SK-N-SH treated with all-trans-retinoic acid at 6 μM for 48 hours (cell line): ENCODE data around the gene DLG2.

ENCODE experiments used
- ATAC-seq: fragments of 200-7000 bp; cut with Tn5 transposase; 3 replicates; pipeline ENCODE4 v1.9.1; 2020; ENCODE audit warnings: mild to moderate bottlenecking, moderate library complexity
- ARNTL ChIP-seq: fragments of 450-650 bp; formaldehyde crosslinking; IDR thresholded peaks from 2 replicates; pipeline ENCODE4 v1.5.0; 2020; ENCODE audit warnings: low read depth, mild to moderate bottlenecking, moderate library complexity, borderline replicate concordance
- BACH2 ChIP-seq: fragments of 250-450 bp; sonication (Bioruptor Pico); IDR thresholded peaks from 2 replicates; pipeline ENCODE4 v1.9.0; 2021; ENCODE audit warnings: mild to moderate bottlenecking, borderline replicate concordance
- CREB5 ChIP-seq: fragments of 250-450 bp; sonication (Bioruptor Pico); IDR thresholded peaks from 2 replicates; pipeline ENCODE4 v1.5.1; 2020; ENCODE audit warnings: low read depth, mild to moderate bottlenecking, moderate library complexity
- CSDC2 ChIP-seq: fragments of 250-450 bp; sonication (Bioruptor Pico); IDR thresholded peaks from 2 replicates; pipeline ENCODE4 v1.5.0; 2020; ENCODE audit warnings: mild to moderate bottlenecking, moderate library complexity
- ESRRG ChIP-seq: fragments of 250-450 bp; sonication (Bioruptor Pico); IDR thresholded peaks from 2 replicates; pipeline ENCODE4 v1.6.1; 2021; ENCODE audit warnings: mild to moderate bottlenecking
- GLIS3 ChIP-seq: fragments of 250-450 bp; sonication (Bioruptor Pico); IDR thresholded peaks from 2 replicates; pipeline ENCODE4 v1.5.0; 2020; ENCODE audit warnings: mild to moderate bottlenecking, moderate library complexity
- ISL1 ChIP-seq: fragments of 250-450 bp; sonication (Bioruptor Pico); IDR thresholded peaks from 2 replicates; pipeline ENCODE4 v2.1.2; 2022; ENCODE audit warnings: mild to moderate bottlenecking, moderate library complexity
- OSR1 ChIP-seq: fragments of 250-450 bp; sonication (Bioruptor Pico); IDR thresholded peaks from 2 replicates; pipeline ENCODE4 v1.8.0; 2022; ENCODE audit warnings: moderate library complexity, mild to moderate bottlenecking, inconsistent platforms
- POU6F1 ChIP-seq: fragments of 250-450 bp; sonication (Bioruptor Pico); IDR thresholded peaks from 2 replicates; pipeline ENCODE4 v1.8.0; 2021; ENCODE audit warnings: low read depth, mild to moderate bottlenecking, moderate library complexity, borderline replicate concordance
- PPARA ChIP-seq: fragments of 250-450 bp; sonication (Bioruptor Pico); IDR thresholded peaks from 2 replicates; pipeline ENCODE4 v1.5.0; 2020; ENCODE audit warnings: mild to moderate bottlenecking, borderline replicate concordance
- TCF4 ChIP-seq: fragments of 250-450 bp; sonication (Bioruptor Pico); IDR thresholded peaks from 2 replicates; pipeline ENCODE4 v1.8.0; 2021; ENCODE audit warnings: mild to moderate bottlenecking, moderate library complexity, borderline replicate concordance
- TOX ChIP-seq: fragments of 250-450 bp; sonication (Bioruptor Pico); IDR thresholded peaks from 2 replicates; pipeline ENCODE4 v1.8.0; 2021; ENCODE audit warnings: mild to moderate bottlenecking, moderate library complexity, borderline replicate concordance
- TSHZ2 ChIP-seq: fragments of 250-450 bp; sonication (Bioruptor Pico); IDR thresholded peaks from 2 replicates; pipeline ENCODE4 v1.5.0; 2020; ENCODE audit warnings: mild to moderate bottlenecking, moderate library complexity
- ZFP3 ChIP-seq: fragments of 250-450 bp; sonication (Bioruptor Pico); IDR thresholded peaks from 2 replicates; pipeline ENCODE4 v1.5.0; 2020; ENCODE audit warnings: mild to moderate bottlenecking, moderate library complexity
- ZFP30 ChIP-seq: fragments of 450-650 bp; formaldehyde crosslinking; IDR thresholded peaks from 2 replicates; pipeline ENCODE4 v1.5.0; 2022; ENCODE audit warnings: mild to moderate bottlenecking, moderate library complexity
- ZNF565 ChIP-seq: fragments of 450-650 bp; formaldehyde crosslinking; conservative IDR thresholded peaks from 2 replicates; pipeline ENCODE4 v1.5.0; 2020; ENCODE audit warnings: low read depth, mild to moderate bottlenecking, moderate library complexity
- ZNF70 ChIP-seq: fragments of 450-650 bp; formaldehyde crosslinking; IDR thresholded peaks from 2 replicates; pipeline ENCODE4 v1.5.0; 2020; ENCODE audit warnings: mild to moderate bottlenecking, moderate library complexity
- ZNF8 ChIP-seq: fragments of 450-650 bp; formaldehyde crosslinking; IDR thresholded peaks from 2 replicates; pipeline ENCODE4 v1.5.0; 2020; ENCODE audit warnings: mild to moderate bottlenecking, moderate library complexity
- TF ChIP-seq, protein P1 (sequence below): fragments of 250-450 bp; sonication (Bioruptor Pico); IDR thresholded peaks from 2 replicates; pipeline ENCODE4 v1.5.1; 2021; ENCODE audit warnings: mild to moderate bottlenecking, moderate library complexity
- TF ChIP-seq, protein P2 (sequence below): fragments of 250-450 bp; sonication (Bioruptor Pico); IDR thresholded peaks from 2 replicates; pipeline ENCODE4 v1.8.0; 2020; ENCODE audit warnings: mild to moderate bottlenecking, moderate library complexity, borderline replicate concordance

The DLG2 gene

GRCh38 chr11:84981301-84981700 is 645.8 kb downstream of the DLG2 start:
- TF ChIP-seq GLIS3 (CRISPR knock-in tag) (no peak), TCF4 (CRISPR knock-in tag) (no peak), CREB5 (CRISPR knock-in tag) (no peak)
- no peak for ATAC-seq

DNA sequence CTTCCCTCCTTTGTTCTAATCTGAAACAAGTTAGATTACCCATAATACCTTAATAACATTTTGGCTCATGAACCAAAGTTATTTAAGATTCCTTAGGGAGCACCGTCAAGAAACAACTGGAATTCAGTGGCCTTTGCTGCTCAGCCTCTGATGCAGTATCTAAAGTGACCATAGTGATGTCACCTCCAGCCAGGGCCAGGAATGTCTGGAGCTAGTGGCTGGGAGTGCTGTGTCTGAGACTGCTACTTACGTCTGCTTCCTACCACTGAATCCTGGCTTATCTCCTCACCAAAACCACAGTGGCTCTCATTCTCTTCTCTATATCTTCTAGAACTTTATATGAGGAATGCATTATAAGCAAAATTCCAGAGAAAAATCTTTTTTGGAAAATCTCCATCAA is 658.0 kb downstream of the DLG2 start:
- ATAC-seq = no peak
- TF ChIP-seq ZNF70 (CRISPR knock-in tag) (no peak), ZNF8 (CRISPR knock-in tag) (no peak), POU6F1 (CRISPR knock-in tag) (no peak), PPARA (no peak), TSHZ2 (no peak), CREB5 (CRISPR knock-in tag) (no peak), ZNF565 (CRISPR knock-in tag) (no peak), CSDC2 (CRISPR knock-in tag) (no peak), ZFP30 (CRISPR knock-in tag) (no peak), TCF4 (CRISPR knock-in tag) (no peak), ESRRG (no peak), ARNTL (CRISPR knock-in tag) (no peak), GLIS3 (CRISPR knock-in tag) (no peak), BACH2 (CRISPR knock-in tag) (no peak), ISL1 (no peak), OSR1 (CRISPR knock-in tag) (no peak), TOX (CRISPR knock-in tag) (no peak)
- TF ChIP-seq, protein P1, sequence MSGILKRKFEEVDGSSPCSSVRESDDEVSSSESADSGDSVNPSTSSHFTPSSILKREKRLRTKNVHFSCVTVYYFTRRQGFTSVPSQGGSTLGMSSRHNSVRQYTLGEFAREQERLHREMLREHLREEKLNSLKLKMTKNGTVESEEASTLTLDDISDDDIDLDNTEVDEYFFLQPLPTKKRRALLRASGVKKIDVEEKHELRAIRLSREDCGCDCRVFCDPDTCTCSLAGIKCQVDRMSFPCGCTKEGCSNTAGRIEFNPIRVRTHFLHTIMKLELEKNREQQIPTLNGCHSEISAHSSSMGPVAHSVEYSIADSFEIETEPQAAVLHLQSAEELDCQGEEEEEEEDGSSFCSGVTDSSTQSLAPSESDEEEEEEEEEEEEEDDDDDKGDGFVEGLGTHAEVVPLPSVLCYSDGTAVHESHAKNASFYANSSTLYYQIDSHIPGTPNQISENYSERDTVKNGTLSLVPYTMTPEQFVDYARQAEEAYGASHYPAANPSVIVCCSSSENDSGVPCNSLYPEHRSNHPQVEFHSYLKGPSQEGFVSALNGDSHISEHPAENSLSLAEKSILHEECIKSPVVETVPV (CRISPR knock-in tag) = no peak
- TF ChIP-seq, protein P2, sequence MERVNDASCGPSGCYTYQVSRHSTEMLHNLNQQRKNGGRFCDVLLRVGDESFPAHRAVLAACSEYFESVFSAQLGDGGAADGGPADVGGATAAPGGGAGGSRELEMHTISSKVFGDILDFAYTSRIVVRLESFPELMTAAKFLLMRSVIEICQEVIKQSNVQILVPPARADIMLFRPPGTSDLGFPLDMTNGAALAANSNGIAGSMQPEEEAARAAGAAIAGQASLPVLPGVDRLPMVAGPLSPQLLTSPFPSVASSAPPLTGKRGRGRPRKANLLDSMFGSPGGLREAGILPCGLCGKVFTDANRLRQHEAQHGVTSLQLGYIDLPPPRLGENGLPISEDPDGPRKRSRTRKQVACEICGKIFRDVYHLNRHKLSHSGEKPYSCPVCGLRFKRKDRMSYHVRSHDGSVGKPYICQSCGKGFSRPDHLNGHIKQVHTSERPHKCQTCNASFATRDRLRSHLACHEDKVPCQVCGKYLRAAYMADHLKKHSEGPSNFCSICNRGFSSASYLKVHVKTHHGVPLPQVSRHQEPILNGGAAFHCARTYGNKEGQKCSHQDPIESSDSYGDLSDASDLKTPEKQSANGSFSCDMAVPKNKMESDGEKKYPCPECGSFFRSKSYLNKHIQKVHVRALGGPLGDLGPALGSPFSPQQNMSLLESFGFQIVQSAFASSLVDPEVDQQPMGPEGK (CRISPR knock-in tag) = no peak

DNA sequence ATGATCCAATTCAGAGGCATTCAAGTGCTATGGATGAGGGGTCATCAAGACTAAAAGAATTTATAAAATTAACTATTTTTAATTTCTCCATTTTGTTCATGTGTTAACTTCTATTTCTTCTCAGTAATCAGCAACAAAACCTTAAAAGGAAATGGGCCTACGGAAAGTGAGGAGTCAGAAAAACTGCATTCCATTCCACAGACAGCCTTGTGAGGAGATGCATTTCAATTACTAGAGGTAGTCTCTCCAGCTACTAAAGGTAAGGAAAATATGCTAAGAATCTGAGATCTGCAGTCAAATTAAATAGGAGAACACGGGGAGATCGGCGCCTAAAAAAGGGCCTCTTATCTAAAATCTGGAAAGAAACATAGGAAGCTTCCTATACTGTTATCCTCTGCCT is 661.7 kb downstream of the DLG2 start:
- TF ChIP-seq CSDC2 (CRISPR knock-in tag) = no peak
- TF ChIP-seq ZFP3 (CRISPR knock-in tag) = no peak
- no peak for TF ChIP-seq GLIS3 (CRISPR knock-in tag)
- no peak for TF ChIP-seq ARNTL (CRISPR knock-in tag)
- no peak for TF ChIP-seq ESRRG
- no peak for TF ChIP-seq PPARA
- ATAC-seq = no peak
